ENCODE data around the gene ELMOD3.
"Not testable (repeated sequence)": the region's sequence is repeated elsewhere in the genome, so short reads cannot be mapped to it uniquely, and the experiment has no call there.

The ELMOD3 gene

DNA sequence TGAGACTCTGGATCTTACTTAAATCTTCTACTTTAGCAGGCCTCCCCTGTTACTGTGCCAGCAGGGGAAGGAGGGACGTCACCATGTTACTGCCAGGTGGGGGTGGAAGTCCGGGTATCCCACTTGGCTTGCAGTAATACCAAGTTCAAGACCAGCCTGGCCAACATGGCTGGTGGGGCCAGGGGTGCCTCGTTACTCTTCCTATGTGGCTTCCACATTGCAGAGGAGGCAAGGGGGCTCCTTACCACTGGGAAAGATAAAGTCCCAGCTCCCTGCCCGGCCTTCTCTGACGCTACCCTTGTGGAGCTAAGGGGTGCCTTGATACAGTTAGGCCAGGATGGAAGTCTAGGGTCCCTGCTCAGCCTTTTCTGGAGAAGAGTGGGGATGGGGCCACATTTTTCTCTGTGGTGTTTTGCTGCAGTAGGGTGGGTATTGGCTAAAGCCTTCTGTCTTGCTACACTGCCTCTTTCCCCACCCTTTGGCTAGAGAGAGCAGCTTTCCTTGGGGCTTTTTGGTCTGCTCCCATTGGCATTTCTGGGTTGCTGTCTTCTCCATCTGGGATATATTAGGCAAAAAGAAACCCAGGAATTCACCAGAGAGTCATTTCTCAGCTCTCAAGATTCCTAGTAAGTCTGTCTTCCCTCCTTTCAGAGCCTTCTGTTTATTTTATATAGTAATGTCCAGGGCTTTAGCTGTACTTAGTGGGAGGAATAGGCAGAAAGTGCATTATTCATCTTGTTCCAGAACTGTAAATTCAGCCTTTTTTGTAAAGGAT is 21.9 kb downstream of the ELMOD3 start:
- DNase-seq (ENCODE audit: low spot score), result no peak

DNA sequence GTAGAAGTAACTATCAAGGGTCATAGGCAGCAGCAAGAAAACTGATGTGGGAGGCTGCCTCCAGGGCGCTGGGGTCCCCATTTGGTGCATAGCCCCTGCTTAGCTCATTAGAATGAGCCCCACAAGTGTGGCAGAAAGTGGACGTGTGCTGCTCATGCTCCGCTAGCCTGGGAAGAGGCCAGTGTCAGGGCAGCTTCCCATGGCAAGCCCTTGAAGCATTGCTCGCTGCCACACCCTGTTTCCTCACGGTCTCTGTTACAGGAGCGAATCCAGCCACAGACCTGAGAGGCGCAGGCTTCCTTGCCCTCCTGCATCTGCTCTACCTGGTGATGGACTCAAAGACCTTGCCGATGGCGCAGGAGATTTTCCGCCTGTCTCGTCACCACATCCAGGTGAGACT is 22.5 kb downstream of the ELMOD3 start:
- DNase-seq (ENCODE audit: low spot score), result no peak

DNA sequence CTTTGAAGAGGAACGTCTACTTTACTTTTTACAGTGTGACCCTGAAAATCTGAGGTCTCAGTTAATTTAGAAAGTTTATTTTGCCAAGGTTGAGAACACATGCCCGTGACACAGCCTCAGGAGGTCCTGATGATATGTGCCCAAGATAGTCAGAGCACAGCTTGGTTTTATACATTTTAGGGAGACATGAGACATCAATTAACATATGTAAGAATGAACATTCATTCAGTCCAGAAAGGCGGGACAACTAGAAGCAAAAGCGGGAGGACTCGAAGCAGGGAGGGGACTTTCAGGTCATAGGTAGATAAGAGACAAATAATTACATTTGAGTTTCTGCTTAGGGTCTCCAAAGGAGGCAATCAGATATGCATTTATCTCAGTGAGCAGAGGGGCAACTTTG is 23.7 kb downstream of the ELMOD3 start:
- no peak for DNase-seq (ENCODE audit: low spot score)

DNA sequence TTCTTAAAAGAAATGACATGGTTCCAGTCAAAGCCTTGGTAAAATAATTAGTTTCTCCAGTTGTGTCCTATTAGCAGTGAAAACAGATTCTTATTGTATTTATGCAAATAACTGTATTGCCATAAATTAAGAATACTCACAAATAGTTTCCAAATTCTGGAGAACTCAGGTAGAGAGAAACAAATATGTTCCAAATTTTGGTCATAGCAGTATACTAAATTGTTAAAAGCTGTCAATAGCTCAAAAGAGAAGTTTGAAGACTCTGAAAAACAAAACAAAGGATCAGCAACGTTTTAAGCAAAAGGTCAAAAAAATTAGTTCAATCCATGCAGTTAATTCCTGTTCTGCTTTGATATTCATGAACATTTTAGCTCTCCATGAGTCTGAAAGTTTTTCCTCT is 25.5 kb downstream of the ELMOD3 start:
- DNase-seq (ENCODE audit: low spot score), result no peak

DNA sequence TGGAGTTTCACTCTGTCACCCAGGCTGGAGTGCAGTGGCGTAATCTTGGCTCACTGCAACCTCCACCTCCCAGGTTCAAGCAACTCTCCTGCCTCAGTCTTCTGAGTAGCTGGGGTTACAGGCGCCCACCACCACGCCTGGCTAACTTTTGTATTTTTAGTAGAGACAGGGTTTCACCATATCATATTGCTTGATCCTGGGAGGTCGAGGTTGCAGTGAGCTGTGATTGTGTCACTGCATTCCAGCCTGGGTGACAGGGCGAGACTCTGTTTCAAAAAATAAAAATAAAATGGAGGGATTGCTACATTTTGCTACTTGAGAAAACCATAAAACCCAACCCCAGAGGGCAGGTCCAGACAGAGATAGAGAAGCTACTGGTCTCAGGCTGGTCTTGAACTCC is 28.6 kb downstream of the ELMOD3 start:
- not testable (repeated sequence) for DNase-seq (ENCODE audit: low spot score)

DNA sequence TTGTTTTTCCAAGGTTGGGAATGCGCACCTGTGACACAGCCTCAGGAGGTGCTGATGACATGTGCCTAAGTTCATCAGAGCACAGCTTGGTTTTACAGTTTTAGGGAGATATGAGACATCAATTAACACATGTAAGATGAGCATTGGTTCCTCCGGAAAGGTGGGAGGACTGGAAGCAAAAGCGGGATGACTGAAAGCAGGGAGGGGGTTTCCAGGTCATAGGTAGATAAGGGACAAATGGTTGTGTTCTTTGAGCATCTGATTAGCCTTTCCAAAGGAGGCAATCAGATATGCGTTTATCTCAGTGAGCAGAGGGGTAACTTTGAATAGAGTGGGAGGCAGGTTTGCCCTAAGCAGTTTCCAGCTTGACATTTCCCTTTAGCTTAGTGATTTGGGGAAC is 29.3 kb downstream of the ELMOD3 start:
- DNase-seq (ENCODE audit: low spot score), result no peak

DNA sequence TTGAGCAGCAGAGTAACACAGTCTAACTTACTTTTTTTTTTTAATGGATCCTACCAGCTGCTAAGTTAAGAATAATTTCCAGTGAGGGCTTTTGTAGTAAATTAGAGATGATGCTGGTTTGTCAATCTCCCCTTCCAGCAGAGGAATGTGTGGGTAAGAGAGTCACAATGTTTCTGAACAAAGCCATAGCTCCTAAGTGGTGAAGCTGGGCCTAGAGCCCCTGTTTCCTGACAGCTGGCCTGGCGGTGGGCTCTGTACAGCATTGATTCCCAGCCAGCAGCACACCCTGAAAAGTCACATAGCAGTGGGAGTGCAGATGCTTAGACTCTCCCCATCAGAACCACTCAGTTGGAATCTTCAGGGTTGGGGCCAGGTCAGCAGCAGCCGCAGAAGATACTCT is 31.2 kb downstream of the ELMOD3 start:
- DNase-seq (ENCODE audit: low spot score), result no peak

DNA sequence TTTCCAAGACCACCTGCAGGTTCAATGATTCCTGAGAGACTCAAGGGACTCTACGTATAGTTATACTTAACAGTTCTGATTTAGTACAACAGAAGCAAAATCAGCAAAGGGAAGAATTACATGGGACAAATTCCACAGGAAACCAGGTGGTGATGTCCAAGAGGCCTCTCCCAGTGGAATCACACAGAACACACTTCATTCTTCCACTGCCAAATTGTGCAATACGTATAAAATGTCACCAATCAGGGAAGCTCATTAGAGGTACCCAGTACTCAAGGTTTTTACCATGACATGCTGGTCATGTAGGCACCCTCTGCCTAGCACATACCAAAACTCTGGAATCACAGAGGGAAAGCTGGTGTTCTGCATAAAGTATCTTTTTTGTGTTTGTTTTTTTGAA is 33.2 kb downstream of the ELMOD3 start:
- DNase-seq (ENCODE audit: low spot score), result no peak

DNA sequence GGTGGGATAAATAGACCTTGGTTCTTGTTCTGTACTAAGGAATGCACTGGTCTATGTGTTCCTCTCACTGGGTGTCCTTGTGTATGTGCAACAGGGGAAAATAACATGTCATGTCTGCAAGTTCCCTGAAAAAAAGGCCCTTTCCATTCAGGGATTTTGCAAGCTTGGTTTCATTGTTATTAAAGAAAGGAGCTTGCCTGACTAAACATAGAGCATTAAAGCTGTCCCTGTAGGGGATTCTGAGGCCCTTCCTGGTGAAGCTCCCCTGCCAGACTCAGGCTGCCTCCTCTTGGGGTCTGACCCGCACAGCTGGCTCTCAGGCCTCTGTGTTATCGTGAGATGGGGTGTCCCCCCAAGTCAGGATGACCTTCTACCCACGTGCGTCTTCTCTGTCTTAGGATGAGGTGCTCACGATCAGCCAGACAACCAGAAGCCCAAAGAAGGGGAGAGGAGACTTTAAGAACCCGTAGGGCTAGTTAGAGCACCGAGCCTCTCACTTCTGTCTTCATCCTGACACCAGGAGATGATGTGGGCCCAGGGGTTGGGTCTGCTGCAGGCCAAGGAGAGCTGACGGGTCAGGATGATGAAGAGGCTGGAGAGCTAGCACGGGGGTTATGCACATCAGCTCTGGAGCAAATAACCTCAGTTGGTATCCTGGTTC is 34.4 kb downstream of the ELMOD3 start:
- DNase-seq (ENCODE audit: low spot score), result no peak

DNA sequence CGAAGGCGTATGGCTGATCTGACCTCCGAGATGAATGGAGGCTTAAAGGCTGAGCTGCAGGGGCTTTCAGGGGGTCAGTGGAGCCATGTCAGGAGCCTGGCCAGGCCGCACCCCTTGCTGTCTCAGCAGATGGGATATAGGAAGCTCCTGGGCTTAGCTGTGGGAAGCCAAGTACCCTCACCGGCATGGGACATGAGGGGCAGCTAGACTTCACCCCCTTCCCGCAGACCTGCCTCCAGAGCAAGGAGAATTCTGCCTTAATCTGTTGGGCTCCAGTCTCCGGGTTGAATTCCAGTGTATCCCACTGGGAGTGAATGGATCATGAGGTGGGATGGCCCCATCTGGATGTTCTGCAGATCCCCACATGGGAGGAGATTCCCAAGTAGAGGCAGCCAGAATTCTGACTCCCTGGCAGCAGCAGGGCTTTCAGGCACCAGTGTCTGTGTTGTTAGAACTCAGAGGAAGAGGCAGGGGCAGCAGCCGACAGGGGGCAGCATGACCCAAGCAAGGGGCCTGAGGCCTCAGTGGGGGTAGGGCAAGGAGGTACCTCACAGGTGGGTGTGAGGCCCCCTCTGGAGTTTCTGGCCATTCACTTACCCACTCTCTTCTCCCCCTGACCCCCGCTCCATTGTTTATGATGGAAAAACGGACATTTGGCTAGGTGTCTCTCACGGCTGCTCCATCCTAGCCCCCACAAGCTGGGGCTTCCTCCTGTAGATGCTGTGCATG is 36.5 kb downstream of the ELMOD3 start:
- peak; percentile 72 for DNase-seq (ENCODE audit: low spot score)

DNA sequence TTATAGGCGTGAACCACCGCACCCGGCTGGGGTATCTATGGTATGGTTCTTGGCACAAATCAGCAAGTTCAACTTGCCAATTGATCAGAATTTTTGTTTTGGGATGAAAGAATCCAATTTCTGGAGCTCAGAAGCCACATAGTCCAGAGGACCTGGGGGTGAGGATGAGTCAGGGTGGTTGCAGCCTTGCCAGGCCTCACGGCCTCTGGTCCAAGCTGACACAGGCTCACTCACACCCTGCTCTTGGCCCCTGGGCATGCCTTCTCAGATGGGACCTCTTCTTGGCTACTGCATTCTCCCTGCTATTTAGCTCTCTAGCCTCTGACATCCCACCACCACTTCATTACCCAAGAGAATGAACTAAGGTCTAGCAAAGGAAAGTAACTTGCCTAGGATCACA is 39.3 kb downstream of the ELMOD3 start:
- DNase-seq (ENCODE audit: low spot score), result no peak

DNA sequence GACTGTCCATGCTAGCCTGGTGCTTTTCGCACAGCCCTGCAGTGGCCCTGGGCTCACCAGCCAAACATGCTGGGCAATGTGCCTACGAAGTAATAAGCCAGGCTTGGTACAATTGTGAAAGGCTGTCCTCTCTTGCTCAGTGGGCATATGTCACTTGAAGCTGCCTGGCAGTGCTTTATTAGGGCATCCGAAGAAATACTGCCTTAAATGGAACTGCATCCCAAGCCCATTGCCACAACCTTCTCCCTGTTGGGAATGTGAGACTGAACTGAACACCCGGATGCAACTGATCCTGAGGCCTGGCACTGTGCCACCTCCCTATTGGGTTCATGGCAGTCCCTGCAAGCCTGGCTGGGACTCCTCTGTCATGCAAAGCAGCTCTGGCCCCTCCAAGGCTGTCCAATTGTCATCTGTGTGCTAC is 39.7 kb downstream of the ELMOD3 start:
- no peak for DNase-seq (ENCODE audit: low spot score)

DNA sequence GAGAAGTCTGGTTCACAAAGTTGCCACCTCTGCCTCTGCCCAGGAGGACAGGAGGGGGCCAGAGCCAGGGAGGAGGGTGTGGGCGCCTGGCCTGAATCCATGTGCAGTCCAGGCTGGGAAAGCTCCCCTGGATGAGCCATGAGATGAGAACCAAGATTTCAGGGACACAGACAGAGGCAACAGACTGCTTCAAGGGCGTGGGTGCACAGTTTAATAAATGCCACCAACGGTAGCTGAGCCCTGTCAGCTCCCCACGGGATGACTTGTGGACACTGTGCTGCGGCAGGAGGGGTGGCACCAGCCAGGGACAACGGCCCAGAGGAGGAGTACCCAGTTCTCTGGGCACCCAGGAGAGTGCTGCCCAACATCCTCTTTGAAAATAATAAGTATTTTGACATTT is 40.4 kb downstream of the ELMOD3 start:
- DNase-seq (ENCODE audit: low spot score), result no peak

DNA sequence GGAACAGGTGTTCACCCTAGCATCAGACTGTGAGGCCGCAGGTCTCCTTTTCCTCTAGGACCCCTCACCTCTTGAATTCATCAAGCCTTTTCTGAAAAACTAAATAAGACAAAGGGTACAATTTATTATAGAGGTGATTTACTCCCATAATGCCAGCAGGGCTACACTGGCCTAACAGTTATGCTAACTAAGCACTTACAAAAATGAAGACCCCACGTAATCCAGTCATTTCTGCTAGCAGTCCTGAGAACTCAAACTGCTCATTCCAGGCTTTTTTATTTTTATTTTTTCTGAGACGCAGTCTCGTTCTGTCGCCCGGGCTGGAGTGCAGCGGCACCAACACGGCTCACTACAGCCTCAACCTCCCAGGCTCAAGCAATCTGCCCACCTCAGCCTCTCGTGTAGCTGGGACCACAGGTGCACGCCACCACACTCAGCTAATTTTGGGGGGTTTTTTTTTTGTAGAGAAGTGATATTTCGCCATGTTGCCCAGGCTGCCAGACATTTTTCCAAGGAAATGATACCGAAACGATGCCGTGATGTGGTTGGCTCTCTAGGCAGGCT is 41.4 kb downstream of the ELMOD3 start:
- no peak for DNase-seq (ENCODE audit: low spot score)

DNA sequence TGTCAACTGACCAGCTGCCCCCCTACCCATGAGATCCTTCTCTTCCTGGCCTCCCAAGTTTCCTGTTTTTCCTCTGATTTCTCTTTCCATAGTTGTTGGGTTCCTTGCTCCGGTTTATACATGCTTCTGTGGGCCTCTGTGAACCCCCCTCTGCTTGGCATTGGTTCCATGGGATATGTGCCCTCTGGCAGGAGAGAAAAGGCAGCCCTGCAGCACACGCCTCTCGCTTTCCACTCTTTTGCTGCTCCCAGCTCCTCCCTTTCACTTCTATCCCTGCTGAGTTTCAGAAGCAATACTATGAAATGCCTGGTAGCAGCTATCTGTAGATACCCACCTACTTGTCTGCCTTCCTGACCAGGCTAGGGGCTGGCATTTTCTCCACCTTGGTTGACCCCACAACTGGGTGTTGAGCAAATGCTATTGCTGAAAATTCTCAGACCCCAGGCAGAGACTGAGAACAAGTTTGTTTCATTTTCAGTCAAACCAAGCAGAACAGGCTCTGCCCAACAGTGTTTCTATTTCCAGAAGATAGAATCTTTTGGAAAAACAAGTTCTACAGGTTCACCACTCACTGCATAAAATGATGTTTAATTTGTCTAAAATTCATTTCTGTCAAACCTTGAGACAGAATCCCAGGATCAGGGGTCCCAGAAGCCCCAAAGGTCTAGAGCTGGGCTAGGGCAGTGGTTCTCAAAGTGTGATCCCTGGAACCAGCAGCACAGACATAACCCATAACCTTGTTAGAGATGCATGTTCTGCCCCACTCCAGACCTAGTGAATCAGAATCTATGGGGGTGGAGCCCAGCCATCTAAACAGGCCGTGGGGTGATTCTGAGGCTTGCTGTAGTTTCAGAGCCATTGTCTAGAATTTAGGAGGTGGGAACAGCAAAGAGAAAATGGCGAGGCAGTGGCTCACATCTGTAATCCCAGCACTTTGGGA is 42.2 kb downstream of the ELMOD3 start:
- no peak for DNase-seq (ENCODE audit: low spot score)

DNA sequence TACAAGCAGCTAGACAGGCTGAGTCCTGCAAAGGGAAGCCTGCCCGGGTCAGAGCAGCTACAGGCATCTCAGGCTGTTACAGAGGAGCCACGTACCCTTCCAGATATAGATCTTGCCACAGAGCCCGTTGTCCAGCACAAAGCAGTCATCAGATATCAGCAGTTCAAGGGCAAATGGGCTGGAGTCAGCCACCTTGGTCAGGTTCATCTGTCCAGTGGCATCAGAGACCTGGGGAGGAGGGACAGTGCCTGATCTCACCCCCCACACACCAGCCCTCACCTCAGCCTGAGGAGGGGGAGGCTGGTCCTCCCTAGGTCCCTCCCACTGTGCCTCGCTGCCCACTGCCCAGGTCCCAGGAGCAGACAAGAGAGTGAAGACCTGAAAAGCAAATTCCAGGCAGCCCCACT is 43.4 kb downstream of the ELMOD3 start:
- no peak for DNase-seq (ENCODE audit: low spot score)

DNA sequence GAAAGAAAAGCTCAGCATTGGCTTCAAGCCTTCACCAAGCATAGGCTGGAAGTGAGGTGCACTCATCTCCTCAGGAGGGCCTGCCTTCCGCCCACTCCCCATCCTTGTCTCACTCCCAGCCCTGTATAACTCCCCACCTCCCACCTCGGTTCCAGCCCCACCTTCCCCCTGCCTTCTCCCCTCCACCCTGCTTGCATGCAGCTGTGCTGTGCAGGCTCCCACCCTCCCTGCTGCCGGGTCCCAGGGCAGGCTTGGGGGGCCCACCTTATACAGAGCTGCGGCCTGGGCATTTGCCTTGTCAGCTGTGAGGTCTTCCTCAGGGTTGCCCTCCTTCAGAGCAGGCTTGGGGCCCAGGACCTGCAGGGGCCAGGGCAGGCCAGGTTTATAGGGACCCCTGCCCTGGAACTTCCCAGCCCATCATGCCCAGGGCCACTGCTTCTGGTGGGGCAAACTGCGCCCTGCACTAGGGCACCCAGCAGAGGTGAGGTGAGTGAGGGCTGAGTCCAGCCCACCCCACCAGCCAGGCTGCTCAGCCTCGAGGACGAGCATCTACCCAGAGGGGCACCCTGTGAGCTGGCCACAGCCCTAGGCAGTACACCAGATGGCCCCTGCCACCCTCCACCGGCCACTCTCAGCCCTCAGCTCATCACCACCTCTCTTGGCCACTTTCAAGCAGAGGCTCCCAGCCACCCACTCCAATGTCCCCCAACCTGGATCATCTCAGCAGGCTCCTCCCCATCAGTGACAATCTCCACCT is 44.0 kb downstream of the ELMOD3 start:
- DNase-seq (ENCODE audit: low spot score), result no peak

DNA sequence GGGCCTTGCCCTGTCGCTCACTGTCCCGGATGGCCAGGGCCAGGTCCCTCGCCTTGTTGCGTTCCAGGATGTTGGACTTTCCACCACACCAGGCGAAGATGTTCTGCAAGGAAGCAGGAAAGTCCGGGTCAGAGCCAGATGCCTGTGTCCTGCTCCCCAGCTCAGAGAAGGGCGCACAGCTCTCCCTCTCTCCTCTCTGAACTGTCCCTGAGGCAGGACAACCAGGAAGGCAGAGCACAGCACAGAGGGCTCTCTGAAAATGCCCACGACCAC is 44.5 kb downstream of the ELMOD3 start:
- DNase-seq (ENCODE audit: low spot score), result no peak

DNA sequence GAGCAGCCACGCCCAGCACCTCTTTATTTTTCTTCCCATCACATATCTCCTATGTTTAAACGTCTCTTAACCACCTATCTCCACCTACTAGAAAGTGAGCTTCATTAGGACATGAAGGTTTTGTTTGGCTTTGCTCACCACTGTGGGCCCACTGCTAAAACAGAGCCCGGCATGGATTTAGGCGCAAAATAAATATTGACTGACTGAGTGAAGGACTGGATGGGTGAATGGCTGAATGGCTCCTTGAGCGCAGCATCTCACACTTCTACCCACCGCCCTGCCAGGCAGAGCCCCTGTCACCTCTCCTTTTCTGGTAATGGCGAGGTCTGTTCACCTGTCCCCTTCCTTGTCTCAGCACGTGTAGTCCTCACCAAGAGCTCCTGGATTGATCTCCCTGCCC is 45.5 kb downstream of the ELMOD3 start:
- no peak for DNase-seq (ENCODE audit: low spot score)

DNA sequence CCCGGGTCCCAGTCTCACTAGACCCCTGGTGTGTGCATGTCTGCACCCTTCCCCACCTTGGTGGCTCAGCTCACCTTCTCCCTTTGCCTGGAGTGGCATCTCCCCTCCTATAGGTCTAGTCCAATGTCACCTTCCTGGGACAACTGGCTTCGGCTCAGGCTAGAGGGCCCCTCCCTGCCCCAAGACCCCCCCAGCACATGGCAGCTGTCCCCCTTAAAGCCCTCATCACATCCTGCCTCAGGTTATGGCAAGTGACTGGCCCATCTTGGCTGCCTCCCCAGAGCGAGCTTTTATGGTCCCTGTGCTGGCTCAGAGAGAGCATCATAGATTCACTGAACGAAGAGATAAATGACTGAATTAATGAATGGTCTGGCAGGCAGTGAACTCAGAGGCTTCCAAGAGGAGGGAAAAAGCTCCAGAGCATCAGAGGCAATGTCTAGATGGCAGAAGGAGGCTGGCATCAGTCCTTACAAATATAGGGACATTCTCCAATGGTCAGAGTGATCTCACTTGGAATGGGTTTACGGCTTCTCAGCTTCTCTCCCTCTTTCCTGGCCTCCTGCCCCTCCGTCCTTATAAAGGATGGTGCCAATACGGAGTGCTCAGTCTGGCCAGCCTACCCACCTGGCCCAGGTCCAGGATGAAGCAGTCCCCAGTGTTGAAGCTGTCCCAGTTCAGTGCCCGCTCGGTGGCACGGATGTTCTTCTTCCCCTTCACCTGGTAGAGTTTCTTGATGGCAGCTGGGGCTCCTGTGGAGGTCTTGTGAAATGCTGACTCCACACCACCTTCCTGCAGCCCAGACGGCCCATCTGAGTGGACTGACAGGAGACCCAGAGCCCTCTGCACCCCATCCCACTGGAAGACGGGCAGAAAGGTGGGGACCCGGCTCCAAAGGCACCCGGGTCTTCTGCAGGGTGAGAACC is 46.2 kb downstream of the ELMOD3 start:
- no peak for DNase-seq (ENCODE audit: low spot score)
